ENCODE data around the gene GTF3C1. TPM values are rescaled to one million over a fixed set of nuclear protein-coding genes. Genes with fewer than 3 reads are reported as not detected.
A peak's percentile ranks its signal among the peaks of the same experiment; 100 is the strongest.

Gene GTF3C1
- total RNA-seq, 2 donors from 2014 or later, result 164 to 233 TPM

- Histone ChIP-seq H3K9me3 (no peaks in the 10 kb centered on the region), H3K4me1 (replicated peaks) (no peaks in the 10 kb centered on the region), H3K36me3 (no peaks in the 10 kb centered on the region), H3K27me3 (replicated peaks; ENCODE audit: insufficient read depth) (no peaks in the 10 kb centered on the region), H3K27ac (no peak overlapping the region), H3K4me3 (no peak overlapping the region)
- intact Hi-C loops (cut with DNase I), result no loop called here
- WGBS, result 86% methylated on average over 4 of the region's 4 CpGs
- DNase-seq (ENCODE audit: low spot score), result no peak
- no peak for TF ChIP-seq POLR2A (IDR thresholded peaks at IDR 0.05)
- no peak for TF ChIP-seq POLR2AphosphoS5 (IDR thresholded peaks at IDR 0.05)
- TF ChIP-seq CTCF (IDR thresholded peaks at IDR 0.05), result no peak
These were observed 18.4 kb upstream of the GTF3C1 start for GRCh38 chr16:27568077-27568476.

GRCh38 chr16:27566417-27566816 lies 16.7 kb upstream of the GTF3C1 start:
- Histone ChIP-seq H3K36me3 (no peaks in the 10 kb centered on the region), H3K27ac (peak overlapping the region; percentile 34 to 58), H3K4me1 (replicated peaks) (no peaks in the 10 kb centered on the region), H3K27me3 (replicated peaks; ENCODE audit: insufficient read depth) (no peaks in the 10 kb centered on the region), H3K4me3 (no peak overlapping the region), H3K9me3 (no peaks in the 10 kb centered on the region)
- no peak for DNase-seq (ENCODE audit: low spot score)
- 81% methylated on average over 6 of the region's 6 CpGs for WGBS
- no peak for TF ChIP-seq CTCF (IDR thresholded peaks at IDR 0.05)
- TF ChIP-seq POLR2AphosphoS5 (IDR thresholded peaks at IDR 0.05), result no peak
- TF ChIP-seq POLR2A (IDR thresholded peaks at IDR 0.05), result no peak
- intact Hi-C loops (cut with DNase I), result no loop called here

- no peaks in the 10 kb centered on the region for H3K36me3 ChIP-seq
- TF ChIP-seq POLR2AphosphoS5 (IDR thresholded peaks at IDR 0.05) (no peak), CTCF (IDR thresholded peaks at IDR 0.05) (no peak), POLR2A (IDR thresholded peaks at IDR 0.05) (no peak)
- peak overlapping the region in 1 of 2 donors; percentile 46 for H3K27ac ChIP-seq
- intact Hi-C loops (cut with DNase I), result no loop called here
- H3K4me1 ChIP-seq (replicated peaks), result no peaks in the 10 kb centered on the region
- no peaks in the 10 kb centered on the region for H3K9me3 ChIP-seq
- no peak for DNase-seq (ENCODE audit: low spot score)
- H3K27me3 ChIP-seq (replicated peaks; ENCODE audit: insufficient read depth), result no peaks in the 10 kb centered on the region
- 84% methylated on average over 5 of the region's 5 CpGs for WGBS
- no peak overlapping the region for H3K4me3 ChIP-seq
These were observed 14.5 kb upstream of the GTF3C1 start for GRCh38 chr16:27564224-27564623.

GRCh38 chr16:27561216-27561615 lies 11.5 kb upstream of the GTF3C1 start:
- H3K36me3 ChIP-seq, result no peaks in the 10 kb centered on the region
- H3K4me3 ChIP-seq, result no peak overlapping the region
- H3K27me3 ChIP-seq (replicated peaks; ENCODE audit: insufficient read depth), result no peaks in the 10 kb centered on the region
- peak overlapping the region; percentile 63 to 77 for H3K27ac ChIP-seq
- no peak for DNase-seq (ENCODE audit: low spot score)
- WGBS, result 91% methylated on average over 8 of the region's 8 CpGs
- TF ChIP-seq CTCF (IDR thresholded peaks at IDR 0.05) (no peak), POLR2AphosphoS5 (IDR thresholded peaks at IDR 0.05) (no peak), POLR2A (IDR thresholded peaks at IDR 0.05) (no peak)
- intact Hi-C loops (cut with DNase I), result no loop called here
- H3K4me1 ChIP-seq (replicated peaks), result no peaks in the 10 kb centered on the region
- no peaks in the 10 kb centered on the region for H3K9me3 ChIP-seq

GRCh38 chr16:27558932-27559331 lies 9.2 kb upstream of the GTF3C1 start:
- Histone ChIP-seq H3K27ac (peak overlapping the region; percentile 56 to 77), H3K4me1 (replicated peaks) (no peaks in the 10 kb centered on the region), H3K36me3 (no peaks in the 10 kb centered on the region), H3K27me3 (replicated peaks; ENCODE audit: insufficient read depth) (no peaks in the 10 kb centered on the region), H3K4me3 (no peak overlapping the region), H3K9me3 (no peaks in the 10 kb centered on the region)
- 91% methylated on average over 1 of the region's 1 CpG for WGBS
- no peak for DNase-seq (ENCODE audit: low spot score)
- intact Hi-C loops (cut with DNase I), result no loop called here
- no peak for TF ChIP-seq POLR2A (IDR thresholded peaks at IDR 0.05)
- no peak for TF ChIP-seq CTCF (IDR thresholded peaks at IDR 0.05)
- TF ChIP-seq POLR2AphosphoS5 (IDR thresholded peaks at IDR 0.05), result no peak
